Urinary bladder (tissue), 4 donors: ENCODE data around the gene RTP2. TPM values are rescaled to one million over a fixed set of nuclear protein-coding genes. Genes with fewer than 3 reads are reported as not detected.
A peak's percentile ranks its signal among the peaks of the same experiment; 100 is the strongest.

Source experiments
- DNase-seq: peaks from one replicate; pipeline ENCODE4 v3.0.0-alpha.2; 2015; ENCODE audit errors: extremely low spot score
- H3K27ac ChIP-seq: one replicate; pipeline ENCODE4 v1.5.1; 2013; ENCODE audit warnings: low read depth, mild to moderate bottlenecking, moderate library complexity
- H3K36me3 ChIP-seq: one replicate; pipeline ENCODE4 v1.6.1; 2013; ENCODE audit warnings: mild to moderate bottlenecking, moderate library complexity; ENCODE audit not compliant: insufficient read depth
- H3K4me1 ChIP-seq: one replicate; pipeline ENCODE4 v1.6.1; 2013; ENCODE audit warnings: mild to moderate bottlenecking, moderate library complexity; ENCODE audit not compliant: insufficient read depth
- H3K4me3 ChIP-seq: one replicate; pipeline ENCODE4 v1.5.1; 2013; ENCODE audit warnings: low read depth, low read length
- WGBS: extraction: QIAGEN DNeasy Blood & Tissue Kit; methylation state at CpG from one replicate; pipeline ENCODE4 v1.1.7; 2013; 5-methylcytosine and 5-hydroxymethylcytosine counted together
- polyA plus RNA-seq: library from polyadenylated mRNA; stranded (reverse); fragments of 200-250 nt; gene quantifications from one replicate; pipeline ENCODE4 v1.2.3, GENCODE V29; 2013
- total RNA-seq: library from RNA; depleted of rRNA; stranded (reverse); fragments of >200 nt; gene quantifications from one replicate; pipeline ENCODE4 v1.2.3, GENCODE V29; 2014
- donor health status: healthy with polysubstance abuse.
- donor health status: healthy.

RTP2 gene
- total and polyA plus RNA-seq, 2 donors = not detected

DNA sequence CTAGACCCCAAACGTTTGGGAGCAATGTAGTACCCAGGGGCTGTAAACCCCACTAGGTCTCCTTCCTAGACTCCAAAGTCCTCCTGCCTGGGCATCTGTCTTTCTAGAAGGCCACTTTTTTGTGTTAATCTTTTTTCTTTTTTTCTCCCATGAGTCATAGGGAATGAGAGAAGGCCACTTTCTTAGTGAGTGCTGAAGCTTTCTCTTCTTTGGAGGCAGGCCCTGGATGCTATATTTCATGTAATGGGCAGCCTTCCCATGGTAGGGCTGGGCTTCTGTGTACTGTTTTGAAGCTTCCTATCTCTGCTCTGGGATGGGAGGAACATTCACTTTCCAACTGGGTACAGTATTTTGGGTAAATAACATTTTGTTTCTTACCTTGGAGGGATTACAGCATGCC is 15.2 kb upstream of the RTP2 start:
- WGBS = 37% methylated on average over 1 of the region's 1 CpG
- Histone ChIP-seq H3K36me3 (no peaks in the 10 kb centered on the region), H3K27ac (no peak overlapping the region), H3K4me3 (no peak overlapping the region), H3K4me1 (no peaks in the 10 kb centered on the region)
- no peak for DNase-seq

DNA sequence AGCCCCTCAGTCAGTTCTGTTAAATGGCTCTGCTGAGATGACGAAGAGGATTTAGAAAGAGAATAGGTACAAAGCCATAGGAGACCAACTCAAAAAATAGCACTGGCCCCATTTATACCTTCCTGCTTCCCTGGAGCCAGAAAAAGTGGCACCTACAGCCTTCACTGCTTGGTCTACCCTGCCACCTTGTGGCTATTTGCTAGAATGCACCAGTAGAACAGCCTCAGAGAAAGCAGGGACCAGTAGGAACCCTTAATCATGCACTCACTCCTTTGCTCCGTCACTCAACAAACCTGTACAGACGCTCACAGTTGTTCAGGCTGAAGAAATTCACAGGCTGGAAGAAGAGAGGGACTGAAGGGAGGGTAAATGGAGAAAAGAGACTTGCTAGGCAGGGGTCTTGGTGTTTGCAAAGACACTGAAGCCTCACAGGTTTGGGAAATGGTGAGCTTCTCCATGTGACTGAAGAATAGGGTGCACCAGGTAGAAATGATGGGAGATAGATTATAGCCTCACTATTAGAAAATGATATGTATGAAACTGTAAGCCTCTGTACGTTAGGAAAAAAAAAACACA is 12.1 kb upstream of the RTP2 start:
- no peak overlapping the region for H3K27ac ChIP-seq
- H3K36me3 ChIP-seq = no peaks in the 10 kb centered on the region
- DNase-seq = peak; percentile 37
- H3K4me1 ChIP-seq = no peaks in the 10 kb centered on the region
- H3K4me3 ChIP-seq = no peak overlapping the region
- WGBS = 21% methylated on average over 4 of the region's 4 CpGs

DNA sequence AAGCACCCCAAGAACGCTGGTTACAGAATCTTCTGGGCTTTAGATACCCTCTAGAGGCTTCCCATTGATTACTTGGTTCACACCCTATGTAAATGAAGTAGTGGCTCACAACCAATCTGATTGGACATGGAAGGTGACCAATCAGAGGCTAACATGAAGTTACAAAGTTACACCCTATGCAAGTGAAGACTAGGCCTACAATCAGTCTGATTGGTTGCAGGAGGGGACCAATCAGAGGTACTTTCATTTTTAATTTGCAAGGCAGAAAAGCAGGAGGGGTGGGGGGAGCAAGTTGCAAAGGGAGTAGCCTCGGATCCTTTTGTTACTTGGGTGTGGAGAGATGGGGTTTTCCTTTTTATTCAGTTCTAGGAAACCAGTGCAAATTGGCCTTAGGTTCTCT is 11.1 kb upstream of the RTP2 start:
- no peak for DNase-seq
- WGBS = 83% methylated on average over 2 of the region's 2 CpGs
- H3K27ac ChIP-seq = no peak overlapping the region
- no peaks in the 10 kb centered on the region for H3K36me3 ChIP-seq
- no peak overlapping the region for H3K4me3 ChIP-seq
- no peaks in the 10 kb centered on the region for H3K4me1 ChIP-seq

DNA sequence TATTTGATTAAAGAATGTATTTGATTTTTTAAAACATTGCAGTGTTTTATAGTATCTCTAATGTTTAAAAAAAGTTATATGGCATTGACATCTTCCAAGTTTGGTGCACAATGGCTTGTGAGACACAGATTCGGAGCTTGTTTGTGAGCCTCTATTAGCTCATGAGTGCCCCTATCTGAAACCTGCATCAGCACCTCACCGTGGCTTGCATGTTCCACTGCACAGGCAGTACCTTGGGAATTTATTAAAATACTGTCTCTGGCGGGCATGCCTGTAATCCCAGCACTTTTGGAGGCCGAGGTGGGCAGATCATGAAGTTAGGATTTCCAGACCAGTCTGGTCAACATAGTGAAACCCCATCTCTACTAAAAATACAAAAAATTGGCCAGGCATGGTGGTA is 6.8 kb upstream of the RTP2 start:
- 77% methylated on average over 4 of the region's 4 CpGs for WGBS
- no peak overlapping the region for H3K4me3 ChIP-seq
- H3K27ac ChIP-seq = no peak overlapping the region
- no peak for DNase-seq
- H3K4me1 ChIP-seq = no peaks in the 10 kb centered on the region
- H3K36me3 ChIP-seq = no peaks in the 10 kb centered on the region

DNA sequence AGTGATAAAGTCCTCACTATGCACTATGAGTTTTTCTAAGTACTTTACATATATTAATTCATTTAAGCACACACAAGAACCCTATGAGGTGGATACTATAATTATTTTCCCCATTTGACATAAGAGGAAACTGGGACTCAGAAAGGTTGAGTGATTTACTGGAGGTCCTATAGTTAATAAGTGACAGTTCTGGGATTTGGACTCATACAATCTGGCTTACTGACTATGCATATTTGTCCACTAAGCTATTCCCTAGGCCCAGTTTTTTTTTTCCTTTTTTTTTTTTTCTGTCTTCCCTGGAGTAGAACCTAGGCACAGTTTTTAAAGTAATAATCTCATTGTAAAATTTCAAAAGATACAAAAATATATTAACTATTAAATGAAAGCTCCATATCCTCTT is 6.3 kb upstream of the RTP2 start:
- no peak for DNase-seq
- no peaks in the 10 kb centered on the region for H3K36me3 ChIP-seq
- H3K27ac ChIP-seq = no peak overlapping the region
- H3K4me3 ChIP-seq = no peak overlapping the region
- no peaks in the 10 kb centered on the region for H3K4me1 ChIP-seq

DNA sequence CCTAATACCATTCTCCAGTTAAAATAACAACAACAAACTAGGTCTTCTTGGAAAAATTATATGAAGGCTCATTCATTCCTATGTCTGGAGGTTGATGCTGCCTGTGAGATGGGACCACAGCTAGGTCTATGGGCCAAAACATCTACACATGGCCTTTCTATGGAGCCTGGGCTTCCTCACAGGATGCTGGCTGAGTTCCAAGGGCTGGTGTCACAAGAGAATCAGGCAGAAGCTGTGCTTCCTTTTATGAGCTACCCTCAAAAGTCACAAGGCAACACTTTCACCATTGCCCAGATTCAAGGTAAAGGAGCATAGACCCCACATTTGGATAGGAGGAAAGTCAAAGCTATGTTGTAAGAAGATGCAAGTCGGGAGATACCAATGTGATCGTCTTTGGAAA is 4.6 kb upstream of the RTP2 start:
- H3K36me3 ChIP-seq = no peaks in the 10 kb centered on the region
- no peak overlapping the region for H3K27ac ChIP-seq
- no peaks in the 10 kb centered on the region for H3K4me1 ChIP-seq
- no peak for DNase-seq
- H3K4me3 ChIP-seq = no peak overlapping the region
- 89% methylated on average over 2 of the region's 2 CpGs for WGBS

DNA sequence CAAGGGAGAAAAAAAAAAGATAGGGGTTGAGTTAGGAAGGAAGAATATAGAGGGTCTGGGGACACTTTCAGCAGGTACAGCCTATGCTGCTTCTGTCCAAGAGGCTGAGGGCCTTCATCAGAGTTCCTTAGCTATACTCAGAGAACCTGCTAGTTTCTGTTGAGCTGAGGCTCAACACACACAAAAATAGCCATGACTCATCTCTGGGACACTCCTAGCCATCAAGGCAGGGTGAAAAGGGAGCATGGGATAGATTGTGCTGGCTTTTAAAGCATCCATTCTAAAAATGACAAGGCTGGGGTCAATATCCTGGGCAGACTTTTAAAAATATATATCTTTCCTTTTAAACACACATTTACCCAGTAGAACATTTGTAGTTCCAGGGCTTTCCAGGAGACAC is 2.8 kb upstream of the RTP2 start:
- Histone ChIP-seq H3K4me1 (no peaks in the 10 kb centered on the region), H3K36me3 (no peaks in the 10 kb centered on the region), H3K4me3 (no peak overlapping the region), H3K27ac (no peak overlapping the region)
- DNase-seq = no peak

DNA sequence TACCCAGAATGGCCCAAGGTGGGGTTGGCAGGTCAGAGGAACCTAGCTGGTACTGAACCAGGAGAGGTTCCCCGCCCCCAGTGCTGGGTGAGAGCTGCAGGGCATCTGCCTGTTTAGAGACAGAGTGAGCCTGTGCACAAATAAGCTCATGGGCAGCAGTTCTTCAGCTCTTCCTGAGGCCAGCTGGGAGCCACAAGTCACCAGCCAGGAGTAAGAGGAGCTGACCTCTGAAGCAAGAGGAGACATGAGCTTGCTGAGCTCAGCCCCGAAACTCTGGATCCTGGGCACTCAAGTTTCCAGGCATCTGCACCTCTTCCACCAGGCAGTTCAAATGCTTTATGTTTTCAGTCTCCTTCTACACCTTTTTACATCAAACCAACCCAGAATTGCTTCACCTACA is 2.1 kb downstream of the RTP2 start:
- H3K4me3 ChIP-seq = no peak overlapping the region
- 97% methylated on average over 2 of the region's 2 CpGs for WGBS
- no peak overlapping the region for H3K27ac ChIP-seq
- no peak for DNase-seq
- H3K4me1 ChIP-seq = no peaks in the 10 kb centered on the region
- H3K36me3 ChIP-seq = no peaks in the 10 kb centered on the region

DNA sequence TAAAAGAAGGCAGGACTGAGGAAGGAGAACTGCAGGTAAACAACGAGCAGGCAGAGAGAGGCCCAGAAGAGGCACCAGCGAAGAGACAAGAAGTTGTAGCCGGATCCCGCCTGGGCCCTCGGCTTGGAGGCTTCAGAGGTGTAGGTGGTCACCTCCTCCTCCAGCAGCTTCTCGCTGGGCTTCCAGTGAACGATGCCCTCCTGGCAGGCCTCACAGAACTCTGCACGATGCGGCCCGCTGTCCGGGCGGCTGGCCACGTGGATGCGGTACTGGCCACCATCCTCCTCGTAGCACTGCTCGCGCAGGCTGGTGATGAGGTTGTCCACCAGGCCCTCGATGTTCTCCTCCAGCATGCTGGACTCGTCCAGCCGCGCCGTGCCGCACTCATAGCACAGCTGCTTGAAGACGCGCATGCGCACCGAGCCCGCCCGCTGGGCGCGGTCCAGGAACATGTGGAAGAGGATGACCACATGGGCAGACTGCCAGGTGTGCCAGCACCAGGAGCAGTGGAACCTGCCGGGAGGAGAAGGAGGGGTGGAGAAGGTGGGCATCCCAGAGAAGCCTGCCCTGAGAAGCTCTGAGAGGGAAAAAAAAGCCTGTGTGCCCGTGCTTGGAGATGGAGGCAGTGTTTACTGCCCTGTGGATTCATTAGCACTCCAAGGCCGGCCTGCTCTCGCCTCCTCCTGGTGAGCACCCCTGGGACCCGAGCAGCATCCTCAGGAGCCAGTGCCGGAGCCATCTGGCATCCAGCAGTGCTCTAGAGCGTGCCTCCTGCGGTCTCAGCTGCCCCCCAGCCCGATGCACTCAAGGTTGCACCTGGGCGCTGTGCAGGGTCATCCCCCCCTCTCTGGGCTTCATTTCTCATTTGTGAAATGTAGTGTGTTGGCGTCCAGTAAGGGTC is 3.6 kb downstream of the RTP2 start:
- H3K27ac ChIP-seq = no peak overlapping the region
- no peak overlapping the region for H3K4me3 ChIP-seq
- H3K4me1 ChIP-seq = no peaks in the 10 kb centered on the region
- 93% methylated on average over 40 of the region's 42 CpGs for WGBS
- no peak for DNase-seq
- no peaks in the 10 kb centered on the region for H3K36me3 ChIP-seq

DNA sequence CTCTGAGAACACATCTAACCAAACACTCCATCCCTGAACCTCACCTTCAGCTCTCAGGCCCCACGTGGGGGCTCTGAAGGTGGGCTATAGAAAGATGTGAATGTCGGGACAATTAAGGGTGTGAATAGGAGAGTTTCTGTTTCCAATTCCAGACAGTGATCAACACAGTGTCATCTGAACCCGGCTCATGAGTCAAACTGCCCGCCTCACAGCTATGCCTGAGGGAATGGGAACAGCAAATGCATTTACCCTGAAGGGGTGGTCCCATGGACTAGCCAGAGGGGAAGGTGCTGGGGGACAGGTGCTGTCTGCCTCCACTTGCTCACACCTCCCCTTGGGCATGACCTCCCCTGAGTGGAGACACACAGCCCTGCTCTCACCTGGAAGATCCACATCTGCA is 6.3 kb downstream of the RTP2 start:
- H3K4me3 ChIP-seq = no peak overlapping the region
- no peak overlapping the region for H3K27ac ChIP-seq
- no peak for DNase-seq
- H3K4me1 ChIP-seq = no peaks in the 10 kb centered on the region
- WGBS = 46% methylated on average over 4 of the region's 4 CpGs
- H3K36me3 ChIP-seq = no peaks in the 10 kb centered on the region

DNA sequence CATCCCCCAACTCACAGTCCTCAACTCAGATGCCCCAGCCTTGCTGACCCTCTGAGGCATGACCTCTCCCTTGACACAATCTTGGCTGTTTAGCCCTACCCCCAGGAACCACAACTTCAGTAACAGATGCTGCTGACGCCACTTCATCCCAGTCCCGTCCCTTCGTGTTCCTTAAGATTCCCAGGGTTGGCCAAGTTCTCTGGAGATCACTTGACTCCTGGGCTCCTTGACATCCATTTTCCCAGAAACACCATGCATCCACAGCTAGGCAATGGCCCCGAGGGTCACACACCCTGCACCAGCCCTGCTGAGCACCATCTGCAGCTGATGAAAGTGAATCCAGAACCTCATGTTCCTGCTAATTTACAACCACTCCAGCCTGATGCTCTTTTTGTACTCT is 6.9 kb downstream of the RTP2 start:
- Histone ChIP-seq H3K4me3 (no peak overlapping the region), H3K36me3 (no peaks in the 10 kb centered on the region), H3K27ac (no peak overlapping the region), H3K4me1 (no peaks in the 10 kb centered on the region)
- 65% methylated on average over 4 of the region's 4 CpGs for WGBS
- no peak for DNase-seq

DNA sequence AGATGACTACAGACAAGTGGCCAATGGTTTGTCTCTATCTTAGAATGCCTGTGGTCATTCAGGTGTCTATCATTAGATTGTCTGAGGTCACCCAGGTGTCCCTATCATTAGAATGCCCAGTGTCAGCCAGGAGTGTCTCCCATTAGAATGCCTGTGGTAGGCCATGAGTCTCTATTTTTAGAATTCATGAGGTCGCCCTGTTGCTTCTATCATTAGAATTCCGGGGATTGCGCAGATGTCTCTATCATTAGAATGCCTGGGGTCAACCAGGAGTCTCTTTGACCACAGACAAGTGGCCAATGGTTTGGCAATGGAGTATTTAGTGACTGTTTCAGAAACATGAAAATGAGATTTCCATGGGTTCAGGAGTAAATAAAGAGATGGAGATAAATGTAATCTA is 7.6 kb downstream of the RTP2 start:
- no peak for DNase-seq
- Histone ChIP-seq H3K4me1 (no peaks in the 10 kb centered on the region), H3K4me3 (no peak overlapping the region), H3K36me3 (no peaks in the 10 kb centered on the region), H3K27ac (no peak overlapping the region)
- WGBS = 44% methylated on average over 3 of the region's 3 CpGs

DNA sequence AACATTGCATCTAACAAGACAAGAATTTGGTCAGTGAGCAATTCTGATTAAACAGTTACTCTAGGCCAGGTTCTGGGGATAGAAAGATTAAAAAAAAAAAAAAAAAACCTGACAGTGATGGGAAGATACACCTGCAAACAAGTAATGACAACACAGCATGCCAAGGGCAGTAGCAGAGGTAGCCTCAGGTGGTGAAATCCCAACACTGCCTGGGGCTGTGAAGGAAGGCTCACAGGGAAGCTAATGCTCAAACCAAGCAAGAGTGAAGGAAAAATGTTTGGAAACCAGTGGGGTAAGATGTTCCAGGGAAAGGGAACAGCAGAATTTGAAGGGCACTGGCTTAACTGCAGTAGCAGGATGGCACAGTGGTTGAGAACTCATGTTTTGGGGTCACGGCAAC is 8.9 kb downstream of the RTP2 start:
- 93% methylated on average over 1 of the region's 1 CpG for WGBS
- no peaks in the 10 kb centered on the region for H3K4me1 ChIP-seq
- H3K4me3 ChIP-seq = no peak overlapping the region
- no peaks in the 10 kb centered on the region for H3K36me3 ChIP-seq
- H3K27ac ChIP-seq = no peak overlapping the region
- no peak for DNase-seq

DNA sequence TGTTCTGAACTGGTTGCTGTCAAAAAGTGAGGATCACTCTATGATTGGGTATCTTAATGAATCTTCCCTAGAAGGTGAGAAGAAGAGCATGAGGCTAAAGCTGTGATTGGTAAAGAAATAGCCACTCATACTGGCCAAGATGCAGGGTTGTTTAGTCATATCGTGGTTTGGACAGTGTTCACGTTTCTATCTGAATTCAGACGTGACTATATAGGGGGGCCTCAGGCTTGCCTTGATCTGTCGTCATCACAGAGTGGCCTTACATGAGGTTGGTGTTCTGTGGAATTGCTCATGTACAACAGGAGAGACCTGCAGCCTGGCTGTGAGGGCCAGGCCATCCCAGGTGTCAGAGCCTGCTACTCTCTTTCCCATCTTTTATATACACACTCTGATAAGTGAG is 12.4 kb downstream of the RTP2 start:
- H3K27ac ChIP-seq = no peak overlapping the region
- H3K36me3 ChIP-seq = no peaks in the 10 kb centered on the region
- no peak for DNase-seq
- WGBS = 61% methylated on average over 4 of the region's 4 CpGs
- no peaks in the 10 kb centered on the region for H3K4me1 ChIP-seq
- H3K4me3 ChIP-seq = no peak overlapping the region
